GM06990 (cell line): ENCODE measurements around the gene MLLT1.

Source experiments
- DNase-seq: peaks from one replicate; pipeline ENCODE4 v3.0.0-alpha.2; 2011; ENCODE audit not compliant: insufficient read length; ENCODE audit errors: extremely low read depth
- H3K27me3 ChIP-seq: replicated peaks from 2 replicates; pipeline ENCODE4 v1.6.0; 2011; ENCODE audit warnings: low read length; ENCODE audit not compliant: control insufficient read depth, insufficient read depth
- H3K36me3 ChIP-seq: 2 replicates; pipeline ENCODE4 v1.5.1; 2011; ENCODE audit warnings: low read length; ENCODE audit not compliant: control insufficient read depth, insufficient read depth
- H3K4me3 ChIP-seq: replicated peaks from 2 replicates; pipeline ENCODE4 v1.5.1; 2011; ENCODE audit warnings: low read depth, mild to moderate bottlenecking, control low read depth, low read length
- CTCF ChIP-seq: IDR thresholded peaks from 2 replicates; pipeline ENCODE4 v1.5.1; 2011; ENCODE audit warnings: low read length, control low read depth, mild to moderate bottlenecking, inconsistent platforms; ENCODE audit not compliant: insufficient read depth, poor library complexity, severe bottlenecking

MLLT1 gene

GRCh38 chr19:6247007-6247288 lies 32.8 kb downstream of the MLLT1 start:
- no peak for DNase-seq

GRCh38 chr19:6246174-6247006 lies 33.4 kb downstream of the MLLT1 start:
- H3K4me3 ChIP-seq = no peak overlapping the region
- TF ChIP-seq CTCF = no peak
- no peaks in the 10 kb centered on the region for H3K27me3 ChIP-seq
- peaks cover 1% of the 10 kb centered on the region; the same call in 1 of the 2 replicates for H3K36me3 ChIP-seq
- no peak for DNase-seq

More at GRCh38 chr19:6247007-6247288, 32.8 kb downstream of the MLLT1 start:
- no peak for TF ChIP-seq CTCF
- Histone ChIP-seq H3K36me3 (peaks cover 1% of the 10 kb centered on the region; the same call in 1 of the 2 replicates), H3K4me3 (no peak overlapping the region), H3K27me3 (no peaks in the 10 kb centered on the region)

- no peak for TF ChIP-seq CTCF
- Histone ChIP-seq H3K27me3 (no peaks in the 10 kb centered on the region), H3K36me3 (no peaks in the 10 kb centered on the region; the same call in none of the 2 replicates), H3K4me3 (no peak overlapping the region)
- DNase-seq = no peak
Measured at GRCh38 chr19:6242677-6243076, 37.1 kb downstream of the MLLT1 start.

GRCh38 chr19:6241680-6242377 lies 37.9 kb downstream of the MLLT1 start:
- H3K27me3 ChIP-seq = no peaks in the 10 kb centered on the region
- H3K36me3 ChIP-seq = no peaks in the 10 kb centered on the region; the same call in none of the 2 replicates
- no peak overlapping the region for H3K4me3 ChIP-seq
- DNase-seq = no peak
- TF ChIP-seq CTCF = no peak

- TF ChIP-seq CTCF = no peak
- Histone ChIP-seq H3K4me3 (no peak overlapping the region), H3K27me3 (no peaks in the 10 kb centered on the region), H3K36me3 (peaks cover 2% of the 10 kb centered on the region)
- no peak for DNase-seq
Measured at GRCh38 chr19:6241056-6241455, 38.7 kb downstream of the MLLT1 start.
